Suprapubic skin (tissue), 4 donors: ENCODE measurements around the gene TECPR2. TPM values are rescaled to one million over a fixed set of nuclear protein-coding genes. Genes with fewer than 3 reads are reported as not detected.

Experiments used
- DNase-seq, 2 donors: peaks; one replicate each; pipeline ENCODE4 v3.0.0-alpha.2; 2019; ENCODE audit warnings: low spot score in 2 of 2
- H3K27ac ChIP-seq: fragments of 200-600 bp; sonication (generic); one replicate; pipeline ENCODE4 v1.5.1; 2019
- H3K27me3 ChIP-seq: fragments of 200-600 bp; sonication (generic); one replicate; pipeline ENCODE4 v1.5.1; 2019
- H3K36me3 ChIP-seq: fragments of 200-600 bp; sonication (generic); one replicate; pipeline ENCODE4 v1.5.1; 2019
- H3K4me1 ChIP-seq: fragments of 200-600 bp; sonication (generic); one replicate; pipeline ENCODE4 v1.5.1; 2019
- H3K4me3 ChIP-seq: fragments of 200-600 bp; sonication (generic); one replicate; pipeline ENCODE4 v1.5.1; 2019; ENCODE audit warnings: mild to moderate bottlenecking
- H3K9me3 ChIP-seq: fragments of 200-600 bp; sonication (generic); one replicate; pipeline ENCODE4 v1.5.1; 2019
- CTCF ChIP-seq, 2 donors: fragments of 200-600 bp in 1 of 2; fragments of 450-650 bp in 1 of 2; sonication (generic) in 1 of 2; IDR thresholded peaks; one replicate each; pipeline ENCODE4 v1.5.1; 2016 to 2019; ENCODE audit warnings: antibody characterized with exemption in 2 of 2, mild to moderate bottlenecking in 1 of 2, moderate library complexity in 1 of 2
- EP300 ChIP-seq: sonication (generic); formaldehyde crosslinking; IDR thresholded peaks from one replicate; pipeline ENCODE4 v1.6.1; 2017; ENCODE audit warnings: antibody characterized with exemption
- POLR2A ChIP-seq, 2 donors: fragments of 450-650 bp; IDR thresholded peaks; one replicate each; pipeline ENCODE4 v1.6.1; 2017; ENCODE audit warnings: antibody characterized with exemption in 2 of 2, mild to moderate bottlenecking in 2 of 2, moderate library complexity in 2 of 2
- POLR2AphosphoS5 ChIP-seq, 3 donors: sonication (generic); formaldehyde crosslinking; IDR thresholded peaks; one replicate each; pipeline ENCODE4 v1.6.1; 2017; ENCODE audit warnings: antibody characterized with exemption in 3 of 3
- WGBS: methylation state at CpG from one replicate; pipeline ENCODE4 v1.1.5; 2018; 5-methylcytosine and 5-hydroxymethylcytosine counted together
- total RNA-seq, 4 donors: library from RNA; depleted of rRNA; stranded (reverse); fragments of >200 nt; gene quantifications; one replicate each; pipeline ENCODE4 v1.1.0, GENCODE V29; 2016

Gene TECPR2
- total RNA-seq, 4 donors from 2014 or later, result 12.1 to 22.6 (median 16.8) TPM

GRCh38 chr14:102525219-102525928, 162.6 kb downstream of the TECPR2 start:
- DNase-seq, result no peak
- Histone ChIP-seq H3K27me3 (no peaks in the 10 kb centered on the region), H3K9me3 (no peaks in the 10 kb centered on the region), H3K4me3 (peak overlapping the region; percentile 60), H3K27ac (peak overlapping the region; percentile 87), H3K36me3 (no peaks in the 10 kb centered on the region), H3K4me1 (peaks cover 43% of the 10 kb centered on the region)
- no peak for TF ChIP-seq CTCF (IDR thresholded peaks at IDR 0.05)
- TF ChIP-seq EP300, result no peak
- TF ChIP-seq POLR2A (IDR thresholded peaks at IDR 0.05), result no peak
- no peak for TF ChIP-seq POLR2AphosphoS5 (IDR thresholded peaks at IDR 0.05)
- WGBS, result 2% methylated on average over 11 of the region's 11 CpGs

GRCh38 chr14:102525929-102526497, 163.3 kb downstream of the TECPR2 start:
- Histone ChIP-seq H3K27ac (no peak overlapping the region), H3K4me1 (peaks cover 48% of the 10 kb centered on the region), H3K4me3 (no peak overlapping the region), H3K36me3 (no peaks in the 10 kb centered on the region), H3K9me3 (no peaks in the 10 kb centered on the region), H3K27me3 (no peaks in the 10 kb centered on the region)
- no peak for DNase-seq
- TF ChIP-seq CTCF (IDR thresholded peaks at IDR 0.05) (no peak), POLR2A (IDR thresholded peaks at IDR 0.05) (no peak), EP300 (no peak), POLR2AphosphoS5 (IDR thresholded peaks at IDR 0.05) (no peak)
- WGBS, result 77% methylated on average over 12 of the region's 12 CpGs

GRCh38 chr14:102528431-102529170, 165.9 kb downstream of the TECPR2 start:
- TF ChIP-seq EP300, result no peak
- no peak for TF ChIP-seq CTCF (IDR thresholded peaks at IDR 0.05)
- no peak for TF ChIP-seq POLR2A (IDR thresholded peaks at IDR 0.05)
- TF ChIP-seq POLR2AphosphoS5 (IDR thresholded peaks at IDR 0.05), result no peak
- no peaks in the 10 kb centered on the region for H3K36me3 ChIP-seq
- H3K27me3 ChIP-seq, result no peaks in the 10 kb centered on the region
- WGBS, result 84% methylated on average over 11 of the region's 11 CpGs
- H3K4me3 ChIP-seq, result no peak overlapping the region
- H3K9me3 ChIP-seq, result no peaks in the 10 kb centered on the region
- no peak for DNase-seq
- peaks cover 47% of the 10 kb centered on the region for H3K4me1 ChIP-seq
- H3K27ac ChIP-seq, result no peak overlapping the region

- DNase-seq, result no peak
- Histone ChIP-seq H3K9me3 (no peaks in the 10 kb centered on the region), H3K27ac (peak overlapping the region; percentile 69), H3K4me3 (no peak overlapping the region), H3K4me1 (peaks cover 23% of the 10 kb centered on the region), H3K36me3 (no peaks in the 10 kb centered on the region), H3K27me3 (no peaks in the 10 kb centered on the region)
- TF ChIP-seq POLR2A (IDR thresholded peaks at IDR 0.05) (no peak), EP300 (no peak), POLR2AphosphoS5 (IDR thresholded peaks at IDR 0.05) (no peak), CTCF (IDR thresholded peaks at IDR 0.05) (no peak)
- WGBS, result 46% methylated on average over 13 of the region's 13 CpGs
These were observed 168.2 kb downstream of the TECPR2 start for GRCh38 chr14:102530828-102531478.
